Stomach (tissue), 4 donors: ENCODE measurements around the gene NCAPH2.

ENCODE experiments used
- EP300 ChIP-seq: sonication (generic); formaldehyde crosslinking; IDR thresholded peaks from one replicate; pipeline ENCODE4 v1.6.1; 2017; ENCODE audit warnings: antibody characterized with exemption
- POLR2A ChIP-seq, 4 donors: fragments of 450-650 bp; IDR thresholded peaks; one replicate each; pipeline ENCODE4 v1.6.1; 2016; ENCODE audit warnings: antibody characterized with exemption in 4 of 4, control low read depth in 2 of 4, mild to moderate bottlenecking in 1 of 4, moderate library complexity in 1 of 4
- POLR2AphosphoS5 ChIP-seq, 3 donors: sonication (generic); formaldehyde crosslinking; IDR thresholded peaks; one replicate each; pipeline ENCODE4 v1.6.1; 2016; ENCODE audit warnings: antibody characterized with exemption in 3 of 3
- TF ChIP-seq, protein P1 (sequence below), 7 experiments: fragments of 450-650 bp in 4 of 7; fragments of 200-600 bp in 3 of 7; sonication (generic) in 3 of 7; IDR thresholded peaks; one replicate each; pipeline ENCODE4 v1.5.1; 2016 to 2019; ENCODE audit warnings: antibody characterized with exemption in 7 of 7, control low read depth in 2 of 7, mild to moderate bottlenecking in 1 of 7

GRCh38 chr22:50470491-50470890 lies 37.5 kb upstream of the NCAPH2 start:
- TF ChIP-seq, protein P1, sequence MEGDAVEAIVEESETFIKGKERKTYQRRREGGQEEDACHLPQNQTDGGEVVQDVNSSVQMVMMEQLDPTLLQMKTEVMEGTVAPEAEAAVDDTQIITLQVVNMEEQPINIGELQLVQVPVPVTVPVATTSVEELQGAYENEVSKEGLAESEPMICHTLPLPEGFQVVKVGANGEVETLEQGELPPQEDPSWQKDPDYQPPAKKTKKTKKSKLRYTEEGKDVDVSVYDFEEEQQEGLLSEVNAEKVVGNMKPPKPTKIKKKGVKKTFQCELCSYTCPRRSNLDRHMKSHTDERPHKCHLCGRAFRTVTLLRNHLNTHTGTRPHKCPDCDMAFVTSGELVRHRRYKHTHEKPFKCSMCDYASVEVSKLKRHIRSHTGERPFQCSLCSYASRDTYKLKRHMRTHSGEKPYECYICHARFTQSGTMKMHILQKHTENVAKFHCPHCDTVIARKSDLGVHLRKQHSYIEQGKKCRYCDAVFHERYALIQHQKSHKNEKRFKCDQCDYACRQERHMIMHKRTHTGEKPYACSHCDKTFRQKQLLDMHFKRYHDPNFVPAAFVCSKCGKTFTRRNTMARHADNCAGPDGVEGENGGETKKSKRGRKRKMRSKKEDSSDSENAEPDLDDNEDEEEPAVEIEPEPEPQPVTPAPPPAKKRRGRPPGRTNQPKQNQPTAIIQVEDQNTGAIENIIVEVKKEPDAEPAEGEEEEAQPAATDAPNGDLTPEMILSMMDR (IDR thresholded peaks at IDR 0.05), result no peak
- no peak for TF ChIP-seq POLR2AphosphoS5 (IDR thresholded peaks at IDR 0.05)
- no peak for TF ChIP-seq POLR2A (IDR thresholded peaks at IDR 0.05)
- TF ChIP-seq EP300, result no peak
